ENCODE data around the gene RAB37. TPM values are rescaled to one million over a fixed set of nuclear protein-coding genes. Genes with fewer than 3 reads are reported as not detected.

The RAB37 gene
- total and polyA plus RNA-seq, 2 of the 13 experiments (the other 11 are each of a cell fraction or from before 2014, with no cell fraction given), result 0.91 to 3.7 TPM

DNA sequence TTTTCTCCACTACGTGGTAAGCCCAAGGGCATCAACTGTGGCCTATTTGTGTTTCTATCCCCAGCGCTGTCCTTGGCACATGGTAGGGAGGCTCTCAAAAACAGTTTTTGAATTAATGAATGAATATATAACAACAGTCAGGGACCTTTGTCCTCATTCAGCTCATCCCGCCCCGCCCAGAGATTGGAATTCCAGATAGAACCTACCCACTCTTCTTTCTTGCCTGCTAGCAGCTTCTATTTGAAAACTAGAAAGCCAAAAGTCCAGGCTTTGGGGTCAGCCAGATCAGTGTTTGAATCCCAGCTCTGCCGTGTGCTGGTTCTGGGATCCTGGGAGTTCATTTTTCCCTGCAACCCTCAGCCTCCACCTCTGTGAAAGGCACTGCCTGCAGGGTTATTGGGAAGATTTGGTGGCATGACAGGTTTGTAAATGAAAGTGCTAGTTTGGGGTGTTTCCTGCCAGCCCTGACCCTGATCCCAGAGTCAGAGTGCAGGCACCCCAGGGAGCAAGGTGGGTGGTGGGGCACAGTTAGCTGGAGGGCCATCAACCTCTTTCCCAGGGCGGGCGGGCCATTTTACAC is 15.9 kb downstream of the RAB37 start (continued):
- TF ChIP-seq HDAC6 (IDR thresholded peaks at IDR 0.05; ENCODE audit: low read depth, low read length) (no peak), RARA (CRISPR knock-in tag; IDR thresholded peaks at IDR 0.05) (no peak; the same call in 1 of the 2 replicates), HES4 (CRISPR knock-in tag; IDR thresholded peaks at IDR 0.05; ENCODE audit: borderline replicate concordance) (no peak), ZNF678 (CRISPR knock-in tag; IDR thresholded peaks at IDR 0.05) (no peak), MTA1 (CRISPR knock-in tag; IDR thresholded peaks at IDR 0.05; ENCODE audit: borderline replicate concordance) (0 out of 2 replicates have a peak, but pooled peaks have one; percentile 26), RARG (CRISPR knock-in tag; IDR thresholded peaks at IDR 0.05; ENCODE audit: low read depth) (no peak), SPEN (CRISPR knock-in tag; IDR thresholded peaks at IDR 0.05; ENCODE audit: low read depth) (0 out of 2 replicates have a peak, but pooled peaks have one; percentile 3), ZNF44 (CRISPR knock-in tag; IDR thresholded peaks at IDR 0.05) (no peak), KDM1A (CRISPR knock-in tag; IDR thresholded peaks at IDR 0.05) (0 out of 2 replicates have a peak, but pooled peaks have one; percentile 28), NR2F6 (IDR thresholded peaks at IDR 0.05) (peak; percentile 46; the same call in 1 of the 2 replicates), NR2F6 (CRISPR knock-in tag; IDR thresholded peaks at IDR 0.05) (no peak), MIER2 (CRISPR knock-in tag; IDR thresholded peaks at IDR 0.05) (no peak), SETDB1 (CRISPR knock-in tag; IDR thresholded peaks at IDR 0.05; ENCODE audit: borderline replicate concordance) (peak; percentile 73; the same call in 1 of the 2 replicates), SSRP1 (CRISPR knock-in tag; IDR thresholded peaks at IDR 0.05) (0 out of 2 replicates have a peak, but pooled peaks have one; percentile 35), MBNL3 (CRISPR knock-in tag; conservative IDR thresholded peaks at IDR 0.05) (no peak), TFDP2 (CRISPR knock-in tag; IDR thresholded peaks at IDR 0.05) (no peak), ZBTB3 (CRISPR knock-in tag; IDR thresholded peaks at IDR 0.05; ENCODE audit: borderline replicate concordance, low read depth) (no peak), CC2D1A (CRISPR knock-in tag; IDR thresholded peaks at IDR 0.05) (no peak), CREM (IDR thresholded peaks at IDR 0.05) (peak; percentile 47; the same call in 1 of the 2 replicates), CREM (CRISPR knock-in tag; IDR thresholded peaks at IDR 0.05) (no peak), ZNF607 (CRISPR knock-in tag; IDR thresholded peaks at IDR 0.05; ENCODE audit: borderline replicate concordance) (peak; percentile 51; the same call in 1 of the 2 replicates)
- TF ChIP-seq, protein P1, sequence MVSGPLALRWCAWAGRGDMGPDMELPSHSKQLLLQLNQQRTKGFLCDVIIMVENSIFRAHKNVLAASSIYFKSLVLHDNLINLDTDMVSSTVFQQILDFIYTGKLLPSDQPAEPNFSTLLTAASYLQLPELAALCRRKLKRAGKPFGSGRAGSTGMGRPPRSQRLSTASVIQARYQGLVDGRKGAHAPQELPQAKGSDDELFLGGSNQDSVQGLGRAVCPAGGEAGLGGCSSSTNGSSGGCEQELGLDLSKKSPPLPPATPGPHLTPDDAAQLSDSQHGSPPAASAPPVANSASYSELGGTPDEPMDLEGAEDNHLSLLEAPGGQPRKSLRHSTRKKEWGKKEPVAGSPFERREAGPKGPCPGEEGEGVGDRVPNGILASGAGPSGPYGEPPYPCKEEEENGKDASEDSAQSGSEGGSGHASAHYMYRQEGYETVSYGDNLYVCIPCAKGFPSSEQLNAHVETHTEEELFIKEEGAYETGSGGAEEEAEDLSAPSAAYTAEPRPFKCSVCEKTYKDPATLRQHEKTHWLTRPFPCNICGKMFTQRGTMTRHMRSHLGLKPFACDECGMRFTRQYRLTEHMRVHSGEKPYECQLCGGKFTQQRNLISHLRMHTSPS (CRISPR knock-in tag; IDR thresholded peaks at IDR 0.05; ENCODE audit: low read depth), result peak; percentile 19; the same call in 1 of the 2 replicates
- TF ChIP-seq, protein P2, sequence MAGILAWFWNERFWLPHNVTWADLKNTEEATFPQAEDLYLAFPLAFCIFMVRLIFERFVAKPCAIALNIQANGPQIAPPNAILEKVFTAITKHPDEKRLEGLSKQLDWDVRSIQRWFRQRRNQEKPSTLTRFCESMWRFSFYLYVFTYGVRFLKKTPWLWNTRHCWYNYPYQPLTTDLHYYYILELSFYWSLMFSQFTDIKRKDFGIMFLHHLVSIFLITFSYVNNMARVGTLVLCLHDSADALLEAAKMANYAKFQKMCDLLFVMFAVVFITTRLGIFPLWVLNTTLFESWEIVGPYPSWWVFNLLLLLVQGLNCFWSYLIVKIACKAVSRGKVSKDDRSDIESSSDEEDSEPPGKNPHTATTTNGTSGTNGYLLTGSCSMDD (CRISPR knock-in tag; IDR thresholded peaks at IDR 0.05), result peak; percentile 27; the same call in 1 of the 2 replicates

All from HepG2 (cell line).